GM19467 (cell line): ENCODE results near the gene KLK8.
"Not testable (repeated sequence)": the region's sequence is repeated elsewhere in the genome, so short reads cannot be mapped to it uniquely, and the experiment has no call there.

Experiments used
- ATAC-seq: cut with Tn5 transposase; IDR thresholded peaks from one replicate; pipeline ENCODE4 v1.9.1; 2021; ENCODE audit warnings: mild to moderate bottlenecking, moderate library complexity; ENCODE audit not compliant: unreplicated experiment

The KLK8 gene

GRCh38 chr19:50984416-50984815 lies 17.0 kb downstream of the KLK8 start:
- ATAC-seq: not testable (repeated sequence)

- no peak for ATAC-seq
These were observed 17.6 kb downstream of the KLK8 start, which contains the start of gene KLK7 for GRCh38 chr19:50983625-50984292. Gene KLK7, minus strand, starts transcription at chr19:50983917. Its CDS starts 1,518 bp downstream, at chr19:50982399.

- ATAC-seq: no peak
These were observed 19.2 kb downstream of the KLK8 start for GRCh38 chr19:50982186-50982585.

GRCh38 chr19:50981587-50982146 lies 19.7 kb downstream of the KLK8 start:
- ATAC-seq: no peak

GRCh38 chr19:50980208-50980607 lies 21.2 kb downstream of the KLK8 start:
- ATAC-seq: no peak

- ATAC-seq: no peak
These were observed 21.6 kb downstream of the KLK8 start for GRCh38 chr19:50979758-50980157.

GRCh38 chr19:50978772-50979390 lies 22.5 kb downstream of the KLK8 start:
- ATAC-seq: no peak

- ATAC-seq: no peak
These were observed 23.8 kb downstream of the KLK8 start for GRCh38 chr19:50977626-50978025.

- ATAC-seq: no peak
These were observed 25.6 kb downstream of the KLK8 start for GRCh38 chr19:50975766-50976165.

- ATAC-seq: no peak
These were observed 26.5 kb downstream of the KLK8 start for GRCh38 chr19:50974702-50975556.

- ATAC-seq: no peak
These were observed 28.5 kb downstream of the KLK8 start for GRCh38 chr19:50972795-50973376.

GRCh38 chr19:50969810-50970209 lies 31.6 kb downstream of the KLK8 start:
- not testable (repeated sequence) for ATAC-seq

GRCh38 chr19:50969413-50969760 lies 32.0 kb downstream of the KLK8 start, which contains the start of gene KLK6:
Gene KLK6, minus strand, starts transcription at chr19:50969591. Its CDS starts 1,487 bp downstream, at chr19:50968104.
- ATAC-seq: no peak

- no peak for ATAC-seq
These were observed 32.5 kb downstream of the KLK8 start for GRCh38 chr19:50968716-50969412.

- no peak for ATAC-seq
These were observed 33.3 kb downstream of the KLK8 start for GRCh38 chr19:50967929-50968715.

GRCh38 chr19:50964266-50964665 lies 37.1 kb downstream of the KLK8 start:
- ATAC-seq: no peak

- no peak for ATAC-seq
These were observed 38.0 kb downstream of the KLK8 start for GRCh38 chr19:50963381-50963780.

GRCh38 chr19:50962245-50962644 lies 39.2 kb downstream of the KLK8 start:
- no peak for ATAC-seq

- ATAC-seq: no peak
These were observed 41.5 kb downstream of the KLK8 start for GRCh38 chr19:50959731-50960500.
